ENCODE measurements around the gene MOCS1. TPM values are rescaled to one million over a fixed set of nuclear protein-coding genes. Genes with fewer than 3 reads are reported as not detected.

The MOCS1 gene
- total RNA-seq, 4 donors from 2014 or later: 5.0 to 12.0 (median 8.4) TPM

DNA sequence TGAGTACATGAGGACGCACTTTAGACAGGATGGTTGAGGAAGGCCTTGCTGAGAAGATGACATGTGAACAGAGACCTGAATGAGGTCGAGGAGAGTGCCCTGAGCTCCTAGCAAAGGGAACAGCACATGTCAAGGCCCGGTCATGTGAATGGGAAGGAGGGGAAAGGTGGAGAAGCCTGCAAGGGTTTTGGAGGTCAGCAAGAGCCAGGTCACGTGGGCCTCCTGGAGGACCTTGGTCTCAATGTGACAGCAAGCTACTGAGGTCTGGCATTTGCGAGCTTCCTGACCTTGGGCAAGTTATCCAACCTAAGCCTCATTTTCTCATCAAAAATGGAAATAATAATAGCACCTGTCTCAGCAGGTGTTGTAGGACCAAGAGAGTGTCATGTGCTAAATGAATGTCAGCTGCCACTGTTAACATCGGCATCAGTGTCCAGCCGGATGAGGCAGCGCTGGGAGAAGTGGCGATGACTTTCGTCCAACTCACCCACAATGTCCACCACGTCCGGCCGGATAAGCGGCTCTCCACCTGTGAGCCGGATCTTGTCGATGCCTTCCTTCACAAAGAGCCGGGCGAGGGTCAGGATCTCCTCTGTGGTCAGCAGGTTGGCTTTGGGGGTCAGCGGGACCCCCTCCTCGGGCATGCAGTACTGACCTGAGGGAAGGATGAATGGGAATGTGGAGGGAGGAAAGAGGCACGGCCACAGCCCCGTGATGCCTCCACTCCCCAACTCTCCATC, 8.9 kb downstream of the MOCS1 start:
- H3K9me3 ChIP-seq: no peaks in the 10 kb centered on the region
- 89 to 93% methylated on average over 9 to 17 of the region's 22 CpGs for WGBS, 2 donors
- TF ChIP-seq POLR2A (IDR thresholded peaks at IDR 0.05): no peak
- TF ChIP-seq, protein P1, sequence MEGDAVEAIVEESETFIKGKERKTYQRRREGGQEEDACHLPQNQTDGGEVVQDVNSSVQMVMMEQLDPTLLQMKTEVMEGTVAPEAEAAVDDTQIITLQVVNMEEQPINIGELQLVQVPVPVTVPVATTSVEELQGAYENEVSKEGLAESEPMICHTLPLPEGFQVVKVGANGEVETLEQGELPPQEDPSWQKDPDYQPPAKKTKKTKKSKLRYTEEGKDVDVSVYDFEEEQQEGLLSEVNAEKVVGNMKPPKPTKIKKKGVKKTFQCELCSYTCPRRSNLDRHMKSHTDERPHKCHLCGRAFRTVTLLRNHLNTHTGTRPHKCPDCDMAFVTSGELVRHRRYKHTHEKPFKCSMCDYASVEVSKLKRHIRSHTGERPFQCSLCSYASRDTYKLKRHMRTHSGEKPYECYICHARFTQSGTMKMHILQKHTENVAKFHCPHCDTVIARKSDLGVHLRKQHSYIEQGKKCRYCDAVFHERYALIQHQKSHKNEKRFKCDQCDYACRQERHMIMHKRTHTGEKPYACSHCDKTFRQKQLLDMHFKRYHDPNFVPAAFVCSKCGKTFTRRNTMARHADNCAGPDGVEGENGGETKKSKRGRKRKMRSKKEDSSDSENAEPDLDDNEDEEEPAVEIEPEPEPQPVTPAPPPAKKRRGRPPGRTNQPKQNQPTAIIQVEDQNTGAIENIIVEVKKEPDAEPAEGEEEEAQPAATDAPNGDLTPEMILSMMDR (IDR thresholded peaks at IDR 0.05): no peak
- intact Hi-C loops (cut with DNase I): no loop called here
- H3K27ac ChIP-seq: no peak overlapping the region
- H3K4me1 ChIP-seq: peaks cover 8 to 64% (median 23%) of the 10 kb centered on the region in 3 donors
- H3K36me3 ChIP-seq: peaks cover 0 to 50% (median 7%) of the 10 kb centered on the region in 3 donors
- no peak overlapping the region for H3K4me3 ChIP-seq
- no peak for DNase-seq
- H3K27me3 ChIP-seq: no peaks in the 10 kb centered on the region

DNA sequence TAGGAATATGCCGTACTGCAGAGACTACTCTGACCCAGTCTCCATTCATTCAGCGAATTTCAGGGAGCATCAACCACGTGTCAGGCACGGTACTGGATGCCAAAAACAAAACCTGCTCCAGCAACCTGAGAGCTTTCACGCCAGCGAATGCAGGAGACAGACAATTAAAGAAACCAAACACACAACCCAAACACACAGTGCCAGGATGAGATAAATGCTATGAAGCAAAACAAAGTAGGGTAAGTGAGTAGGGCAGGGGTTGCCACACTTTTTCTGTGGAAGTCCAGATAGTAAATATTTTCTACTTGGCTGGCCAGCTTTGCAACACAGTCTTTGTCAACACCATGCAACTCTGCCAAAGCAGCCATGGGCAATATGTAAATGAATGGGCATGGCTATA, 10.0 kb downstream of the MOCS1 start:
- Histone ChIP-seq H3K4me1 (peaks cover 8 to 53% (median 23%) of the 10 kb centered on the region in 3 donors), H3K4me3 (no peak overlapping the region), H3K27ac (peak overlapping the region in 1 of 4 donors; percentile 6), H3K9me3 (no peaks in the 10 kb centered on the region), H3K27me3 (no peaks in the 10 kb centered on the region), H3K36me3 (peaks cover 0 to 50% (median 7%) of the 10 kb centered on the region in 3 donors)
- TF ChIP-seq, protein P1 (IDR thresholded peaks at IDR 0.05): no peak
- no peak for TF ChIP-seq POLR2A (IDR thresholded peaks at IDR 0.05)
- intact Hi-C loops (cut with DNase I): no loop called here
- WGBS, 2 donors: 18 to 39% methylated on average over 6 of the region's 6 CpGs
- DNase-seq: no peak

GRCh38 chr6:39923861-39924260, 10.4 kb downstream of the MOCS1 start:
- H3K4me3 ChIP-seq: no peak overlapping the region
- WGBS, 2 donors: 76 to 97% methylated on average over 4 to 6 of the region's 6 CpGs
- intact Hi-C loops (cut with DNase I): no loop called here
- DNase-seq: no peak
- peak overlapping the region in 1 of 4 donors; percentile 6 for H3K27ac ChIP-seq
- no peak for TF ChIP-seq POLR2A (IDR thresholded peaks at IDR 0.05)
- TF ChIP-seq, protein P1 (IDR thresholded peaks at IDR 0.05): no peak
- H3K9me3 ChIP-seq: no peaks in the 10 kb centered on the region
- H3K27me3 ChIP-seq: no peaks in the 10 kb centered on the region
- peaks cover 0 to 50% (median 7%) of the 10 kb centered on the region in 3 donors for H3K36me3 ChIP-seq
- peaks cover 8 to 49% (median 23%) of the 10 kb centered on the region in 3 donors for H3K4me1 ChIP-seq

GRCh38 chr6:39923394-39923793, 10.9 kb downstream of the MOCS1 start:
- Histone ChIP-seq H3K36me3 (peaks cover 0 to 50% (median 7%) of the 10 kb centered on the region in 3 donors), H3K27me3 (no peaks in the 10 kb centered on the region), H3K9me3 (no peaks in the 10 kb centered on the region), H3K4me3 (no peak overlapping the region), H3K27ac (peak overlapping the region in 1 of 4 donors; percentile 13), H3K4me1 (peaks cover 8 to 47% (median 23%) of the 10 kb centered on the region in 3 donors)
- TF ChIP-seq, protein P1 (IDR thresholded peaks at IDR 0.05): no peak
- no peak for TF ChIP-seq POLR2A (IDR thresholded peaks at IDR 0.05)
- 24% methylated on average over 2 of the region's 5 CpGs; no CpG with 5 or more reads in 1 of the 2 donors for WGBS, 2 donors
- no peak for DNase-seq
- intact Hi-C loops (cut with DNase I): no loop called here

- peaks cover 0 to 50% (median 7%) of the 10 kb centered on the region in 3 donors for H3K36me3 ChIP-seq
- 63 to 83% methylated on average over 1 to 2 of the region's 5 CpGs for WGBS, 2 donors
Observed at GRCh38 chr6:39922821-39923220, 11.4 kb downstream of the MOCS1 start.

More at GRCh38 chr6:39922821-39923220, 11.4 kb downstream of the MOCS1 start:
- Histone ChIP-seq H3K27me3 (no peaks in the 10 kb centered on the region), H3K4me1 (peaks cover 8 to 41% (median 23%) of the 10 kb centered on the region in 3 donors), H3K9me3 (no peaks in the 10 kb centered on the region), H3K4me3 (no peak overlapping the region), H3K27ac (no peak overlapping the region)
- intact Hi-C loops (cut with DNase I): no loop called here
- TF ChIP-seq, protein P1 (IDR thresholded peaks at IDR 0.05): no peak
- no peak for TF ChIP-seq POLR2A (IDR thresholded peaks at IDR 0.05)
- DNase-seq: no peak
